Tongue (tissue), 2 donors: Measurements from ENCODE around the gene LBR. TPM values are rescaled to one million over a fixed set of nuclear protein-coding genes. Genes with fewer than 3 reads are reported as not detected.

Experiments used
- DNase-seq: peaks from one replicate; pipeline ENCODE4 v3.0.0-alpha.2; 2015
- total RNA-seq: library from RNA; depleted of rRNA; stranded (reverse); fragments of >200 nt; gene quantifications from one replicate; pipeline ENCODE4 v1.2.3, GENCODE V29; 2014

Gene LBR
- total RNA-seq, 1 donor from 2014 or later, result 42.7 TPM

GRCh38 chr1:225373155-225373554, 54.7 kb downstream of the LBR start:
- no peak for DNase-seq

GRCh38 chr1:225371366-225372010, 56.4 kb downstream of the LBR start:
- DNase-seq, result no peak

DNA sequence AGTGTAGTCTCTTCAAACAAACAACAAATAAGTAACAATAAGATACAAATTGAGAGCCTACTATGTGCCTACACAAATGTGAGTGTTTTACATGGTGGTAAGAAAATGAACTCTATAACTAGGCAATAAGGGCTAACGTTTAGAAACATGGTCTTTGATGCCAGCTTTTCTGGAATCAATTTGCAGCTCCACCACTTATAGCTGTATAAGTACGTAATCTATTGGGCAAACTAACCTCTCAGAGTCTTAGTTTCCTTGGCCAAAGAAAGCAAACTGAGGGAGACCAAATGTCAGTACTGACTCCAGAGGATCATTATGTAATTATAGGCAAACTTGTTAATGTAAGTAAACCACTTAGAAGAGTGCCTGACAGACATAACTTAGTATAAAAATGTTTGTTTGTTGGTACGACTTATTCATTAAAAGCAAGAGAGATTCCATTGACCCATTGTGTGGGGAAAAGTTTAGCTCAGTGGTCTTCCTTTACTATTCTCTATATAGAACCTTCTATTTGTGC, 59.7 kb downstream of the LBR start:
- DNase-seq, result no peak

GRCh38 chr1:225366552-225366951, 61.3 kb downstream of the LBR start:
- no peak for DNase-seq

GRCh38 chr1:225366018-225366417, 61.8 kb downstream of the LBR start:
- no peak for DNase-seq

- no peak for DNase-seq
These were observed 63.4 kb downstream of the LBR start for GRCh38 chr1:225364439-225364838.

GRCh38 chr1:225362805-225363204, 65.0 kb downstream of the LBR start:
- no peak for DNase-seq

- no peak for DNase-seq
These were observed 66.7 kb downstream of the LBR start for GRCh38 chr1:225361176-225361575.

- DNase-seq, result no peak
These were observed 67.7 kb downstream of the LBR start for GRCh38 chr1:225360119-225360518.

DNA sequence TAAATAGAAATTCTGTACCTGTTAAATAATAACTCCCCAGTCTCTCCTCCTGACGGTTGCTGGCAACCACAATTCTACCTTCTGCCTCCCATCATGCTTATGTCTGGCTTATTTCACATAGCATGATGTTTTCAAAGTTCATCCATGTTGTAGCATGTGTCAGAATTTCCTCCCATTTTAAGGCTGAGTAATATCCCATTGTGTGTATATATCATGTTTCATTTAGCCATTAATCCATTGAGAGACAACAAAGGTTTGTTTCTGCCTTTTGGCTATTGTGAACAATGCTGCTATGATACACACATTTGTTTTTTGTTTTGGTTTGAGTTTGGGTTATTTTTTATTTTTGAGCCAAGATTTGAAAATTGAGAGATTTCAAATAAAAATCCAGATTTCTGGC, 72.0 kb downstream of the LBR start:
- DNase-seq, result no peak

GRCh38 chr1:225354906-225355305, 72.9 kb downstream of the LBR start:
- DNase-seq, result no peak

Other genes starting within 250 kb of the LBR start
- gene ENAH, start 225.1 kb upstream of the LBR start, total RNA-seq, result 107 TPM